Peyer's patch (tissue), 4 donors: ENCODE measurements around the gene RLN3. TPM values are rescaled to one million over a fixed set of nuclear protein-coding genes. Genes with fewer than 3 reads are reported as not detected.

Source experiments
- DNase-seq, 3 donors: peaks; one replicate each; pipeline ENCODE4 v3.0.0-alpha.2; 2017 to 2019
- H3K27ac ChIP-seq, 4 donors: fragments of 200-600 bp; sonication (generic); one replicate each; pipeline ENCODE4 v1.5.1; 2016 to 2019
- H3K27me3 ChIP-seq, 2 donors: fragments of 200-600 bp; sonication (generic); one replicate each; pipeline ENCODE4 v1.5.1; 2019
- H3K36me3 ChIP-seq, 3 donors: fragments of 200-600 bp; sonication (generic); one replicate each; pipeline ENCODE4 v1.5.1; 2016 to 2019
- H3K4me1 ChIP-seq, 4 donors: fragments of 200-600 bp; sonication (generic); one replicate each; pipeline ENCODE4 v1.5.1; 2016 to 2019
- H3K4me3 ChIP-seq, 4 donors: fragments of 200-600 bp; sonication (generic); 1 replicate in 3 of 4; 2 replicates in 1 of 4; pipeline ENCODE4 v1.5.1; 2016 to 2019; ENCODE audit warnings: mild to moderate bottlenecking in 1 of 4
- H3K9me3 ChIP-seq, 4 donors: fragments of 200-600 bp; sonication (generic); one replicate each; pipeline ENCODE4 v1.5.1; 2016 to 2019; ENCODE audit warnings: mild to moderate bottlenecking in 1 of 4
- CTCF ChIP-seq, 6 experiments: fragments of 450-650 bp in 4 of 6; fragments of 200-600 bp in 2 of 6; sonication (generic) in 1 of 6; IDR thresholded peaks; one replicate each; pipeline ENCODE4 v1.5.1; 2017 to 2019; ENCODE audit warnings: antibody characterized with exemption in 6 of 6, mild to moderate bottlenecking in 3 of 6, moderate library complexity in 1 of 6
- POLR2A ChIP-seq, 2 donors: fragments of 450-650 bp; IDR thresholded peaks; one replicate each; pipeline ENCODE4 v1.5.1; 2017; ENCODE audit warnings: antibody characterized with exemption in 2 of 2, mild to moderate bottlenecking in 2 of 2, moderate library complexity in 2 of 2
- total RNA-seq, 4 donors: library from RNA; depleted of rRNA; stranded (reverse); fragments of >200 nt; gene quantifications; one replicate each; pipeline ENCODE4 v1.1.0, GENCODE V29; 2016

RLN3 gene
- total RNA-seq, 4 donors from 2014 or later, result not detected

GRCh38 chr19:14056741-14057356 lies 28.9 kb downstream of the RLN3 start:
- H3K9me3 ChIP-seq, result no peaks in the 10 kb centered on the region
- DNase-seq, result no peak
- H3K27me3 ChIP-seq, result no peaks in the 10 kb centered on the region
- H3K36me3 ChIP-seq, result no peaks in the 10 kb centered on the region
- H3K27ac ChIP-seq, result no peak overlapping the region
- peak overlapping the region in 2 of 4 donors; percentile 41 to 43 for H3K4me3 ChIP-seq
- TF ChIP-seq CTCF (IDR thresholded peaks at IDR 0.05), result no peak
- TF ChIP-seq POLR2A (IDR thresholded peaks at IDR 0.05), result no peak
- peaks cover 0 to 18% (median 5%) of the 10 kb centered on the region in 4 donors for H3K4me1 ChIP-seq

GRCh38 chr19:14058182-14059092 lies 30.5 kb downstream of the RLN3 start:
- Histone ChIP-seq H3K27me3 (no peaks in the 10 kb centered on the region), H3K27ac (no peak overlapping the region), H3K4me3 (no peak overlapping the region), H3K4me1 (peaks cover 0 to 21% (median 5%) of the 10 kb centered on the region in 4 donors), H3K9me3 (no peaks in the 10 kb centered on the region), H3K36me3 (no peaks in the 10 kb centered on the region)
- TF ChIP-seq POLR2A (IDR thresholded peaks at IDR 0.05) (no peak), CTCF (IDR thresholded peaks at IDR 0.05) (no peak)
- DNase-seq, result no peak

- H3K4me3 ChIP-seq, result no peak overlapping the region
- DNase-seq, result peak in 2 of 3 donors; percentile 58 to 61
- no peaks in the 10 kb centered on the region for H3K36me3 ChIP-seq
- no peak for TF ChIP-seq POLR2A (IDR thresholded peaks at IDR 0.05)
- peak; percentile 5 to 67 (median 54) for TF ChIP-seq CTCF (IDR thresholded peaks at IDR 0.05)
- peaks cover 0 to 21% (median 5%) of the 10 kb centered on the region in 4 donors for H3K4me1 ChIP-seq
- H3K27ac ChIP-seq, result no peak overlapping the region
- no peaks in the 10 kb centered on the region for H3K27me3 ChIP-seq
- no peaks in the 10 kb centered on the region for H3K9me3 ChIP-seq
Observed at GRCh38 chr19:14059093-14059480, 31.1 kb downstream of the RLN3 start.

GRCh38 chr19:14059652-14060155 lies 31.8 kb downstream of the RLN3 start:
- peak in 1 of 3 donors; percentile 47 for DNase-seq
- no peak for TF ChIP-seq CTCF (IDR thresholded peaks at IDR 0.05)
- Histone ChIP-seq H3K27me3 (peaks cover 0 to 3% of the 10 kb centered on the region in 2 donors), H3K4me1 (peaks cover 0 to 21% (median 5%) of the 10 kb centered on the region in 4 donors), H3K36me3 (no peaks in the 10 kb centered on the region), H3K9me3 (no peaks in the 10 kb centered on the region), H3K27ac (no peak overlapping the region), H3K4me3 (no peak overlapping the region)

GRCh38 chr19:14061081-14061749 lies 33.3 kb downstream of the RLN3 start:
- Histone ChIP-seq H3K4me1 (peaks cover 0 to 21% (median 5%) of the 10 kb centered on the region in 4 donors), H3K36me3 (no peaks in the 10 kb centered on the region), H3K9me3 (no peaks in the 10 kb centered on the region), H3K27ac (no peak overlapping the region), H3K4me3 (peak overlapping the region in 2 of 4 donors; percentile 14 to 42), H3K27me3 (peaks cover 0 to 3% of the 10 kb centered on the region in 2 donors)
- DNase-seq, result no peak
- no peak for TF ChIP-seq POLR2A (IDR thresholded peaks at IDR 0.05)
- TF ChIP-seq CTCF (IDR thresholded peaks at IDR 0.05), result no peak
